D721Med (cell line): ENCODE results near the gene MAN1A1.

Source experiments
- DNase-seq: peaks from one replicate; pipeline ENCODE4 v3.0.0; 2011; ENCODE audit warnings: low spot score; ENCODE audit not compliant: insufficient read length
- FAIRE-seq: peaks from 2 replicates; lab custom pipeline; 2011; peaks lifted over from hg19 to GRCh38; lab: Jason Lieb, UNC
- TF ChIP-seq, protein P1 (sequence below): IDR thresholded peaks from 2 replicates; pipeline ENCODE4 v1.5.1; 2012; ENCODE audit warnings: mild to moderate bottlenecking, control low read depth; ENCODE audit not compliant: insufficient read depth; ENCODE audit errors: missing control alignments

MAN1A1 gene

DNA sequence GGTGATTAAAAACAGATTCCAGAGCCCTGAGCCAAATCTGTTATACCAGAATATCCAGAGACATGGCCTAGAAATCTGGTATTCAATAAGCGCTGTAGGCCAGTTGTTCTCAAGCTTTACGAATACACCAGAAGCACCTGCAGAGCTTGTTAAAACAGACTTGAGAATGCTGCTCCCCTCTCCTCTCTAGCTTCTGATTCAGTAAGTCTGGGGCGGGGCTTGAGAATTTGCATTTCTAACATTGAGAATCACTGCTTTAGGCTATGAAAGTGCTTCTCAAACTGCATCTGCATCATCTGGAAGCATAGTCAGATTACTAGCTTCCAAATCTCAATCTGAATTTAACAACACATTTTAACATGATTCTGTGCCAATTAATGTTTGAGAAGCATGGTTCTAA lies 20.5 kb upstream of the MAN1A1 start:
- TF ChIP-seq, protein P1, sequence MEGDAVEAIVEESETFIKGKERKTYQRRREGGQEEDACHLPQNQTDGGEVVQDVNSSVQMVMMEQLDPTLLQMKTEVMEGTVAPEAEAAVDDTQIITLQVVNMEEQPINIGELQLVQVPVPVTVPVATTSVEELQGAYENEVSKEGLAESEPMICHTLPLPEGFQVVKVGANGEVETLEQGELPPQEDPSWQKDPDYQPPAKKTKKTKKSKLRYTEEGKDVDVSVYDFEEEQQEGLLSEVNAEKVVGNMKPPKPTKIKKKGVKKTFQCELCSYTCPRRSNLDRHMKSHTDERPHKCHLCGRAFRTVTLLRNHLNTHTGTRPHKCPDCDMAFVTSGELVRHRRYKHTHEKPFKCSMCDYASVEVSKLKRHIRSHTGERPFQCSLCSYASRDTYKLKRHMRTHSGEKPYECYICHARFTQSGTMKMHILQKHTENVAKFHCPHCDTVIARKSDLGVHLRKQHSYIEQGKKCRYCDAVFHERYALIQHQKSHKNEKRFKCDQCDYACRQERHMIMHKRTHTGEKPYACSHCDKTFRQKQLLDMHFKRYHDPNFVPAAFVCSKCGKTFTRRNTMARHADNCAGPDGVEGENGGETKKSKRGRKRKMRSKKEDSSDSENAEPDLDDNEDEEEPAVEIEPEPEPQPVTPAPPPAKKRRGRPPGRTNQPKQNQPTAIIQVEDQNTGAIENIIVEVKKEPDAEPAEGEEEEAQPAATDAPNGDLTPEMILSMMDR: no peak
- DNase-seq: no peak
- FAIRE-seq: no peak

DNA sequence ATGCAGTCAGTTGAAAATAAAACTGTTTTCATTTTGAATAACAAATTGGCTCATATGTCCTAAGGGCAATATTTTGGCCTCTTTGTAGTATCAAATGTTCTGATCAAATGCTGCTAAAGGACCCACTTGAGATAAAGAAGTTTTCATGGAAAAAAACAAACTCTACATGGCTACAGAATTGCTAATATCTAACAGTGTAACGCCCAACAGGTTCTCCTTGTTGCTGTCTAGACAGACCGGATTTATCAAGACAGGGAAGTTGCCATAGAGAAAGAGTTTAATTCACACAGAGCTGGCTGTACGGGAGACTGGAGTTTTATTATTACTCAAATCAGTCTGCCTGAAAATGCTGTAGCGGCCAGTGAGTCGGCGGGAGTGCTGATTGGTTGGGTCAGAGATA lies 19.4 kb upstream of the MAN1A1 start:
- FAIRE-seq (no peak), DNase-seq (no peak)
- TF ChIP-seq, protein P1: no peak

DNA sequence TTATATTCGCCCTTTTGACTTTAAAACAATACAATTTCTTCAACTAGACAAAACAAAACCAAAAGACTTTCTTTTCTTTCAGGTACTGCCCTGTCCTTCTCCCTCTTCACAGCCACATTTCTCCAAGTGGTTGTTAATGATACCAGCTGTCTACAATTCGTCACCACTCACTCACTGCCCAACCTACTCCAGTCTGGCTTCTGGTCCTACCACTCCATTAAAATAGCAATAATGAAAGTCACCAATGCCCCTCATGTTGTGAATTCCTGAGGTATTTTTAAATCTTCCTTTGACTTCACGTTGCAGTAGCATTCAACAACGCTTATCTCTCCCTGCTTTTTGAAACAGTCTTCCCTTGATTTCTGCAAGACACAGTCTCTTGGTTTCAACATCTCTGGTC lies 11.6 kb upstream of the MAN1A1 start:
- FAIRE-seq (no peak), DNase-seq (no peak)
- TF ChIP-seq, protein P1: no peak

DNA sequence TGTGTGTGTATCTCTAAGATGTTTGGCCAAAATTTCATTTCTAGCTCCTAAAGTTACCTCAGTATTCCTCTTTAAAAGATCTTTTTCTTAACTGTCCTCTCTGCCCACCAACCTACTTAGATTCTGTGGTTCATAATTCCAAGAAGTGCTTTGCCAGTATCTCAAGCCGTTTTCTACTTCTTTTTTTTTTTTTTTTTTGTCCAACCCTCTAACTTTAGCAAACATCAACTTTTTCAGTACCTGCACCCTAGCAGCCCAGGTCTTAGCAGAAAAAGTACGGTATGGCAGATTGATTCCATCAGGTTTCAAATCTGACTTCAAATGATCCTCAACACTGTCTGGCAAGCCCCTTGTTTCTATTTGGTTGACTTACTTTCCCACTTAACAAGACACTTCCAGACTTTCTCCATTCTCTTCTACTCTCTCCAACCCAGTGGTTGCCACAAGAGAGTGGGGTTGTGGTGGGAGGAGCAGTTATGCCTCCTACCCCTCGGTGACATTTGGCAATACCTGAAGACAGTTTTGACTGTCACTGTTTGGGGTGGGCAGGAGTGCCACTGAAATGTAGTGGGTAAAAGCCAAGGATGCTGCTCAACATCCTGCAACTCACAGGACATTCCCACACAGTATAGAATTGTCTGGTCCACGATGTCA lies 10.8 kb upstream of the MAN1A1 start:
- TF ChIP-seq, protein P1: no peak
- FAIRE-seq (no peak), DNase-seq (no peak)

DNA sequence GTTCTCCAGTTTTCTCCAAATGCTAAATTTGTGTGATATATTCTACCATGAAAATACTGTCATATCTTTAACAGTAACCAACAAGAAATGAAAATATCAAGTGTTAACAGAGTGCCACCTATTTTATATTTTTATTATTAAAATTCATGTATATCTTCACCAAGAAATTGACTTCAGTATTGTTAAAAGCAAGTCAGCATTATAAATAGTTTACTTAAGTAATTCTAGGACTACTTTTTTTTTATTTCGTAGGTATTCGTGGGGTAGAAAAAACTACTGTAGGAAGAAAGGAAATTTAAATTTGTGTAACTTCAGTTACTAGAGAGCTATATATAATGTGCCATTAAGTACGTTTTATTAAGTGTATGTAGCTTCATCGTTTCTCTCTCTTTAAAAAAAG lies 6.3 kb upstream of the MAN1A1 start:
- TF ChIP-seq, protein P1: no peak
- FAIRE-seq (no peak), DNase-seq (no peak)

DNA sequence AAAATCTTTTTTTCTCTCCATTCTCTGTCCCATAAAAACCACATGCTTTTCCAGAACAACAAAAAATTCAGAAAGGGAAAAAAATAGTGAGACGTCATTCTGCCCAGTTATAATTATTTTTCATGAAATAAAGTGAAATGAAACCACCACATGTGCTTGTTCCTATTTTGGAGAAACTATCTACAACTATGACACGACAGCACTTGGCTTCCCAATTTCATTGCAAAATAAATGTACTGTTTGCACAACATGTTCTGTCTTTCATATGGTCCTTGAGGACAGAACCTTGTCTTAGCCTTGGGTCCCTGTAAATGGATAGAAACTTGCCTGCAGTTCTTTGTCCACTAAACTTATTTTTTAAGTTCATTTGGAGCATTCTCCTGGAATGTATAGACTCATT lies 5.6 kb upstream of the MAN1A1 start:
- TF ChIP-seq, protein P1: no peak
- no peak for FAIRE-seq
- DNase-seq: no peak

DNA sequence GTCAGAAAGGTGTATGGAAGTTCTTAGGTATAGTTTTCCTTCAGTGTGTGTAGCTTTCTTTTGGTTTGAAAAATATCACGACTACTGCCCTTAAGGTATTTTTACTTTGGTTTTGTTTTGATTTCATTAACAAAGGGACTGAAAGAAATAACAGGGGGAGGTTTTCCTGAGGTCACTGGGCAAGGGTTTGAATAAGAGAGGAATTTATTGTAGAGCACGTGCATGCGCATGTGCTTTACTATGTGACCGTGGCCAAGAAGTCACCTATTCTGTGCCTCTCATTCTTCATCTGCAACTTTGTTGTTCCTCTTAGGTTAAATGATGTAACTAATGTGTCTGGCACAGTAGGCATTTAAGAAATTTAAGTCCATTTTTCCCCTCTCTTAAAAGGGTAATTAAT lies 4.1 kb upstream of the MAN1A1 start:
- TF ChIP-seq, protein P1: no peak
- no peak for FAIRE-seq
- DNase-seq: no peak
